Upper lobe of right lung (tissue), 1 donor: ENCODE results near the gene CSGALNACT2. TPM values are rescaled to one million over a fixed set of nuclear protein-coding genes. Genes with fewer than 3 reads are reported as not detected.
A peak's percentile ranks its signal among the peaks of the same experiment; 100 is the strongest.

Experiments
- ATAC-seq: fragments of 200-7000 bp; cut with Tn5 transposase; one replicate; pipeline ENCODE4 v1.9.1; 2020; ENCODE audit warnings: mild to moderate bottlenecking, moderate library complexity
- DNase-seq: peaks from one replicate; pipeline ENCODE4 v3.0.0-alpha.2; 2020
- H3K27ac ChIP-seq: fragments of 200-600 bp; one replicate; pipeline ENCODE4 v1.8.0; 2022
- H3K27me3 ChIP-seq: fragments of 200-600 bp; one replicate; pipeline ENCODE4 v1.8.0; 2022; ENCODE audit warnings: mild to moderate bottlenecking
- H3K36me3 ChIP-seq: fragments of 200-600 bp; one replicate; pipeline ENCODE4 v1.8.0; 2022
- H3K4me1 ChIP-seq: fragments of 200-600 bp; one replicate; pipeline ENCODE4 v1.8.0; 2022
- H3K4me3 ChIP-seq: fragments of 200-600 bp; one replicate; pipeline ENCODE4 v1.8.0; 2022; ENCODE audit warnings: mild to moderate bottlenecking
- H3K9me3 ChIP-seq: fragments of 200-600 bp; one replicate; pipeline ENCODE4 v1.8.0; 2022
- intact Hi-C: fragments of 100-400 bp; cut with DNase I; formaldehyde crosslinking; loops from one replicate; pipeline ENCODE4 v1.11.0; 2022
- long read RNA-seq: library from polyadenylated mRNA; unstranded; transcript quantifications from one replicate; pipeline ENCODE4 v2.0.0, GENCODE V29; 2021
- total RNA-seq: library from RNA; stranded (reverse); fragmentation: NEBNext Ultra II Directional; extraction: Animal tissue kit (Norgen Biotek cat#: 25700); gene quantifications from one replicate; pipeline ENCODE4 v1.2.1, GENCODE V29; 2021
- TF ChIP-seq, protein P1 (sequence below): fragments of 200-600 bp; IDR thresholded peaks from one replicate; pipeline ENCODE4 v1.8.0; 2022; ENCODE audit warnings: antibody characterized with exemption
- donor health status: DM: no; HTN: yes; CAD: no; lungs with severe emphysema.

Gene CSGALNACT2, protein sequence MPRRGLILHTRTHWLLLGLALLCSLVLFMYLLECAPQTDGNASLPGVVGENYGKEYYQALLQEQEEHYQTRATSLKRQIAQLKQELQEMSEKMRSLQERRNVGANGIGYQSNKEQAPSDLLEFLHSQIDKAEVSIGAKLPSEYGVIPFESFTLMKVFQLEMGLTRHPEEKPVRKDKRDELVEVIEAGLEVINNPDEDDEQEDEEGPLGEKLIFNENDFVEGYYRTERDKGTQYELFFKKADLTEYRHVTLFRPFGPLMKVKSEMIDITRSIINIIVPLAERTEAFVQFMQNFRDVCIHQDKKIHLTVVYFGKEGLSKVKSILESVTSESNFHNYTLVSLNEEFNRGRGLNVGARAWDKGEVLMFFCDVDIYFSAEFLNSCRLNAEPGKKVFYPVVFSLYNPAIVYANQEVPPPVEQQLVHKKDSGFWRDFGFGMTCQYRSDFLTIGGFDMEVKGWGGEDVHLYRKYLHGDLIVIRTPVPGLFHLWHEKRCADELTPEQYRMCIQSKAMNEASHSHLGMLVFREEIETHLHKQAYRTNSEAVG
- total RNA-seq = 40.8 TPM
- long read RNA-seq, transcript CSGALNACT2-201 (8 exons, 3,730 nt) = major isoform, 54 of 96 reads
- long read RNA-seq, partial matches to known transcripts = 12 of 96 reads
- long read RNA-seq, other reads (novel, unspliced or antisense) = 30 of 96 reads

DNA sequence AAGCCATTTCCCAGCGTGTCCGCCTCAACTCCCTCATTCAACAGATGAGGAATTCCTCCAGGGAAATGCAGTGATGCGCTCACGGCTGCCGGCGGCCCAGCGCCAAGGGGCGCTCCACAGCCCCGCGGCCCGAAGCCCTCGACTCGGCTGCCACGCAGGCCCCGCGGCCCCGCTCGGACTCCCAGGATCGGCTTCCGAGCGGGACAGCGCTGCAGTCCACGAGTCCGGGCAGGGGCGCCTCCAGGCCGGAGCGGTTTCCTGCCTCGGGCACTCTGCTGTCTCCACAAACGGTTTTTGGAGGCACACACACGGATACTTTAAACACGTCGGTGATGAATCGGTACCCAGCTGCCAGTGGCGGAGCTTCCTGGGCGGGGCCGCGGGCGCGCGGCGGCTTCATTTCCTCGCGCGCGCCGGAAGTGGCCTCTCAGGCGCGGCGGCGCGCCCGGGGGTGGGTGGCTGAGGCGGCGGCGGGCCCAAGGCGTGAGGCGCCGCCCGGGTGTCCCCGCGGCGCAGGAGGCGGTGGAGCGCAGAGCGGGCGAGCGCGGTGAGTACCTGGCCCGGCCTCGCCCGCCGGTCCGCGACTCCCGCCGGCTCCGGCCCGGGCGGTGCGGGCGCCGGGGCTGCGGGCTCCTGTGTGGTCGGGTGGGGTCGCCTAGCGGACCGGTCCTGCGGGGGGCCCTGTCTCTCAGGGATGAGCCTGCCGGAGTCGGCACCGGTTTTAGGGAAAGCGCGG is at the start of gene CSGALNACT2:
TSS of gene CSGALNACT2 (plus strand) at position 425 of the 736 bp plus-strand sequence. CDS start 16,705 bp downstream, outside the sequence.
- intact Hi-C loops = no loop called here
- Histone ChIP-seq H3K9me3 (no peaks in the 10 kb centered on the region), H3K4me1 (peaks cover 49% of the 10 kb centered on the region), H3K36me3 (no peaks in the 10 kb centered on the region), H3K27ac (peak within 1 kb of the TSS; percentile 95), H3K4me3 (peak within 1 kb of the TSS; percentile 98), H3K27me3 (no peaks in the 10 kb centered on the region)
- TF ChIP-seq, protein P1, sequence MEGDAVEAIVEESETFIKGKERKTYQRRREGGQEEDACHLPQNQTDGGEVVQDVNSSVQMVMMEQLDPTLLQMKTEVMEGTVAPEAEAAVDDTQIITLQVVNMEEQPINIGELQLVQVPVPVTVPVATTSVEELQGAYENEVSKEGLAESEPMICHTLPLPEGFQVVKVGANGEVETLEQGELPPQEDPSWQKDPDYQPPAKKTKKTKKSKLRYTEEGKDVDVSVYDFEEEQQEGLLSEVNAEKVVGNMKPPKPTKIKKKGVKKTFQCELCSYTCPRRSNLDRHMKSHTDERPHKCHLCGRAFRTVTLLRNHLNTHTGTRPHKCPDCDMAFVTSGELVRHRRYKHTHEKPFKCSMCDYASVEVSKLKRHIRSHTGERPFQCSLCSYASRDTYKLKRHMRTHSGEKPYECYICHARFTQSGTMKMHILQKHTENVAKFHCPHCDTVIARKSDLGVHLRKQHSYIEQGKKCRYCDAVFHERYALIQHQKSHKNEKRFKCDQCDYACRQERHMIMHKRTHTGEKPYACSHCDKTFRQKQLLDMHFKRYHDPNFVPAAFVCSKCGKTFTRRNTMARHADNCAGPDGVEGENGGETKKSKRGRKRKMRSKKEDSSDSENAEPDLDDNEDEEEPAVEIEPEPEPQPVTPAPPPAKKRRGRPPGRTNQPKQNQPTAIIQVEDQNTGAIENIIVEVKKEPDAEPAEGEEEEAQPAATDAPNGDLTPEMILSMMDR = no peak
- DNase-seq (peak; percentile 94), ATAC-seq (peak; percentile 96)

DNA sequence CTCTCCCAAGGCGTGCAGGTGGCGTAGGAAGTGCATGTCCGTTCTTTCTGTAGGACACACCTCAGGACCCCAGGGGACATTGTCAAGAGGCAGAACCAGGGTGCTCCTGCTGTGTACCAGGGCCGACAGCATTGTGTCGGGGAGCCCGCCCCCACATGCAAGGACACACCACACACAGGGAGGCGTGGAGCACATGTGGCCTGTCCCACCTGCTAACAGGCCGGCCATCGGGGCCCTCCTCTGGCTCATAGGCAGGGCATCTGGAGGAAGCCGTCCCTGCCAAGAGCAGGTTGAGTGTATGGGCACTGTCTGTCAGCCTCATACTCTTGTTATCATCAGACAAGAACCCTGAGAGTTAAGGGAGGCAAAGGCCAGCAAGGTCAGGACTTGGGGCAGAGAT is 48.7 kb upstream of the CSGALNACT2 start:
- TF ChIP-seq, protein P1 = no peak
- DNase-seq (no peak), ATAC-seq (no peak)
- Histone ChIP-seq H3K9me3 (no peaks in the 10 kb centered on the region), H3K4me3 (no peak overlapping the region), H3K27me3 (no peaks in the 10 kb centered on the region), H3K36me3 (no peaks in the 10 kb centered on the region), H3K4me1 (no peaks in the 10 kb centered on the region), H3K27ac (no peak overlapping the region)
- intact Hi-C loops = no loop called here

DNA sequence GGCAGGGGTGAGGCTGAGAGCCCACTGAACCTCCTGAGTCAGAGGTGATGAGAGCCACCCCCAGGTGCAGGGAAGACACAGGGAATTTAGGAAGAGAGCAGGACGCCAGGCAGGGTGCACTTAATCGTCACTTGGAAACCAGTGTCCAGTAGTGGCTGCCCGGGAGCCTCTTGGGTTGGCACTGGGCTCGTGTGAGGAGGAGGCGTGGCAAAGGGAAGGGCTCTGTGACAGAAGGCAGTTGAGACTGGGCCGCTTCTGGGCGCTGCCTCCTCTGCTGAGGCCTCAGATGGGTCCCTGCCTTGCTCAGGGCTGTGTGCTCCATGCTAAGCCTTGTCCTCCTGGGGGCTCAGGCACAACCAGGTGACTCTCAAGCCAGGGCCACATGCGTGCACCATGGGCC is 48.1 kb upstream of the CSGALNACT2 start:
- intact Hi-C loops = no loop called here
- Histone ChIP-seq H3K9me3 (no peaks in the 10 kb centered on the region), H3K4me1 (no peaks in the 10 kb centered on the region), H3K36me3 (no peaks in the 10 kb centered on the region), H3K27ac (no peak overlapping the region), H3K27me3 (no peaks in the 10 kb centered on the region), H3K4me3 (no peak overlapping the region)
- TF ChIP-seq, protein P1 = no peak
- no peak for ATAC-seq
- no peak for DNase-seq

DNA sequence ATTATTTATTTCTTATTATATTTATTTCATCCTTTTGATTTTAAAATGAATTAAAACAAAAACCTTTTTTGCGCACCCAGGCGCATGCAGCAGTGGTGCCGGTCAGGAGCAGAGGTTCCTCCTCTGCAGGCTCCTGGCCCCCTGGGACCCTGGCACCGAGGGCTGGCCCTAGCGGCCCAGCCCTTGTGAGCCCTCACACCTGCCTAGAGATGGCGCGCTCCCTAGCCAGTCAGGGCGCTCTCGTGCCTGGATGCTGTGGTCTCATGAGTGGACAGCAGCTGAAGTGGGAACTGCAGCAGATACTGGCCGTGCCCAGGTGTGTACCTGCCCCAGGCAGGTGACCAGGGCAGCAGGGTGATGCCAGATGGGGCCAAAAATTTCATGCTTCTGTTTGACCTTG is 47.6 kb upstream of the CSGALNACT2 start:
- intact Hi-C loops = no loop called here
- no peak for DNase-seq
- no peaks in the 10 kb centered on the region for H3K36me3 ChIP-seq
- no peak for ATAC-seq
- H3K27me3 ChIP-seq = no peaks in the 10 kb centered on the region
- no peak overlapping the region for H3K27ac ChIP-seq
- H3K4me1 ChIP-seq = no peaks in the 10 kb centered on the region
- TF ChIP-seq, protein P1 = no peak
- H3K9me3 ChIP-seq = no peaks in the 10 kb centered on the region
- no peak overlapping the region for H3K4me3 ChIP-seq

DNA sequence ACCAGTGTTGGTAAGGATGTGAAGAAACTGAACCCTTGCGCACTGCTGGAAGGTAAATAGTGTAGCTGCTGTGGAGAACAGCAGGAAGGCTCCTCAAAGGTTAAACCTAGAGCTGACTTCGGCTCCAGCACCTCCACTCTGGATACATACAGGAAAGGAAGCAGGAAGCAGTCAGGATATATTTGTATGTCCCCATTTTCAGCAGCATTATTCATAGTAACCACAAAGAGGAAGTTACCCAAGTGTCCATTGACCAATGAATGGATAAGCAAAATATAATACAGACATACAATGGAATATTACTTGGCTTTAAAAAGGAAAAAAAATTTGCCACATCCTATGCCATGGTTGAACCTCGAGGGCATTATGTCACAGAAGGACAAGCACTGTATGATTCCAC is 46.4 kb upstream of the CSGALNACT2 start:
- peaks cover 3% of the 10 kb centered on the region for H3K27me3 ChIP-seq
- DNase-seq (no peak), ATAC-seq (peak; percentile 54)
- H3K4me3 ChIP-seq = no peak overlapping the region
- no peaks in the 10 kb centered on the region for H3K4me1 ChIP-seq
- intact Hi-C loops = no loop called here
- H3K27ac ChIP-seq = no peak overlapping the region
- no peaks in the 10 kb centered on the region for H3K36me3 ChIP-seq
- no peaks in the 10 kb centered on the region for H3K9me3 ChIP-seq
- TF ChIP-seq, protein P1 = no peak
